22Rv1 (cell line): ENCODE results near the gene GRM7.

ENCODE experiments used
- CTCF ChIP-seq: fragments of 450-650 bp; IDR thresholded peaks from 2 replicates; pipeline ENCODE4 v1.5.1; 2017; ENCODE audit warnings: mild to moderate bottlenecking
- ZFX ChIP-seq: fragments of 450-650 bp; IDR thresholded peaks from 2 replicates; pipeline ENCODE4 v1.6.1; 2017; ENCODE audit warnings: antibody characterized with exemption, borderline replicate concordance

- TF ChIP-seq CTCF: no peak
- no peak for TF ChIP-seq ZFX
These were observed 239.2 kb downstream of the GRM7 start for GRCh38 chr3:7100136-7100535.
